SJCRH30 (cell line): ENCODE results near the gene HMG20B. TPM values are rescaled to one million over a fixed set of nuclear protein-coding genes. Genes with fewer than 3 reads are reported as not detected.
A peak's percentile ranks its signal among the peaks of the same experiment; 100 is the strongest.

Source experiments
- DNase-seq, 2 experiments: peaks; one replicate each; pipeline ENCODE4 v3.0.0-alpha.2; 2015 to 2020
- H3K27ac ChIP-seq: fragments of 250-450 bp; sonication (Bioruptor Pico); 2 replicates; pipeline ENCODE4 v1.5.1; 2020; ENCODE audit warnings: mild to moderate bottlenecking, moderate library complexity
- H3K27me3 ChIP-seq: fragments of 250-450 bp; sonication (Bioruptor Pico); 2 replicates; pipeline ENCODE4 v1.5.1; 2020; ENCODE audit warnings: mild to moderate bottlenecking, moderate library complexity
- H3K36me3 ChIP-seq: fragments of 250-450 bp; sonication (Bioruptor Pico); 2 replicates; pipeline ENCODE4 v1.5.1; 2020; ENCODE audit warnings: mild to moderate bottlenecking, moderate library complexity
- H3K4me1 ChIP-seq: fragments of 250-450 bp; sonication (Bioruptor Pico); 2 replicates; pipeline ENCODE4 v1.5.1; 2020; ENCODE audit warnings: mild to moderate bottlenecking, moderate library complexity
- H3K4me3 ChIP-seq: fragments of 250-450 bp; sonication (Bioruptor Pico); 2 replicates; pipeline ENCODE4 v1.5.1; 2020; ENCODE audit warnings: mild to moderate bottlenecking, moderate library complexity
- H3K9me3 ChIP-seq: fragments of 250-450 bp; sonication (Bioruptor Pico); replicated peaks from 2 replicates; pipeline ENCODE4 v1.5.1; 2020; ENCODE audit warnings: mild to moderate bottlenecking, moderate library complexity
- total RNA-seq: library from RNA; depleted of rRNA; stranded (reverse); fragments of >200 nt; shearing (Covaris generic); gene quantifications from 2 replicates; pipeline ENCODE4 v1.2.3, GENCODE V29; 2014

Gene HMG20B
- total RNA-seq, 1 experiment from 2014 or later, result 48.0 TPM

DNA sequence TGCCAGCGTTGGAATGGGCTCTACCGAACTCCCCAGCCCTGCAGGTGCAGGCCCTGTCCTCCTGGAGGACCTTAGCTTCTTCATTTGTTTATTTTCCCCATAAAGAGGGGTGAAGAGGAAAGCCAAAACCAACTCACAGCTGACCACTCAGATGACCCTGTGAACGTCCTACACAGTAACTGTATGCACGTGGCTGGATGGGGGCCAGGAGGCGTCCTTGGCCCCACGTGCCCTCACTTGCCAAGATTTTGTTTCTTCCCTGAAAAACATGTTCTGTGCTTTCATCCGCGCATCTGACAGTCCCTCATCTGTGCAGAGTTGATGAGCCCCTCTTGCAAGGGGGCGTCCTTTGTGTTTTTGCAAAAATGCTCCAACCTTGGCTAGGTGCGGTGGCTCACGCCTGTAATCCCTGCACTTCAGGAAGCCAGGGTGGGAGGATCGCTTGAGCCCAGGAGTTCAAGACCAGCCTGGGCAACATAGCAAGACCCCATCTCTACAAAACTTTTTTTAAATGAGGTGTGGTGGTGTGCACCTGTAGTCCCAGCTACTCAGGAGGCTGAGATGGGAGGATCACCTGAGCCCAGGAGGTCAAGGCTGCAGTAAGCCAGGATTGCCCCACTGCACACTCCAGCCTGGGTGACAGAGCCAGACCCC is 39.1 kb upstream of the HMG20B start:
- Histone ChIP-seq H3K4me3 (no peak overlapping the region), H3K9me3 (no peaks in the 10 kb centered on the region), H3K4me1 (no peaks in the 10 kb centered on the region; the same call in 1 of the 2 replicates), H3K27me3 (no peaks in the 10 kb centered on the region), H3K27ac (no peak overlapping the region), H3K36me3 (peaks cover 21% of the 10 kb centered on the region; the same call in 1 of the 2 replicates)
- no peak for DNase-seq

DNA sequence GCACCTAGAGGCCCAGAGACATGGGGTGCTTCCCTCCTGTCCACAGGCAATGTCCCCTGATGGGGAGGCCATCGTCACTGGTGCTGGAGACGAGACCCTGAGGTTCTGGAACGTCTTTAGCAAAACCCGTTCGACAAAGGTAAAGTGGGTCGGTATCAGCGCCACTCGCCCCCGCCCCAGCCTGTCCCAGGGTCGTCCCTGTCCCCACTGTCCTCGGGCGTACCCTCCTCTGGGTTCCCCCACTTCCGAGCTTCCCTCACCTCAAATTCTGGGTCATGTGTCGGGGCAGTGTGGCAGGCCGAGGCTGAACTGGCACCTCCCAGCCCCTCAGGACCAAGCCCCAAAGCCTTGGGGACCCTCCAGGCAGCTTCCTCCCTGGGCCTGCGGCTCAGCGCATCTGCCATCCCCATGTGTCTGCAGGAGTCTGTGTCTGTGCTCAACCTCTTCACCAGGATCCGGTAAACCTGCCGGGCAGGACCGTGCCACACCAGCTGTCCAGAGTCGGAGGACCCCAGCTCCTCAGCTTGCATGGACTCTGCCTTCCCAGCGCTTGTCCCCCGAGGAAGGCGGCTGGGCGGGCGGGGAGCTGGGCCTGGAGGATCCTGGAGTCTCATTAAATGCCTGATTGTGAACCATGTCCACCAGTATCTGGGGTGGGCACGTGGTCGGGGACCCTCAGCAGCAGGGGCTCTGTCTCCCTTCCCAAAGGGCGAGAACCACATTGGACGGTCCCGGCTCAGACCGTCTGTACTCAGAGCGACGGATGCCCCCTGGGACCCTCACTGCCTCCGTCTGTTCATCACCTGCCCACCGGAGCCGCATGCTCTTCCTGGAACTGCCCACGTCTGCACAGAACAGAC is 38.1 kb upstream of the HMG20B start:
- H3K36me3 ChIP-seq, result peaks cover 21% of the 10 kb centered on the region; the same call in 1 of the 2 replicates

DNA sequence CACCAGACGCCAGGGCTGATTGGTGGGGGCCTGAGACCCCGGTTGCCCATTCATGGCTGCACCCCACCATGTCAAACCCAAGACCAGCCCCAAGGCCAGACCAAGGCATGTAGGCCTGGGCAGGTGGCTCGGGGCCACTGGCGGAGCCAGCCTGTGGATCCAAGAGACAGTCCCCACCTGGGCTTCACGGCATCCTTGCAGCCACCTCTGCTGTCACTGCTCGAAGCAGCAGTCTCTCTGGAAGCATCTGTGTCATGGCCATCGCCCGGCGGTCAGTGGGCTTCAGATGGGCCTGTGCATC is 37.6 kb upstream of the HMG20B start:
- no peaks in the 10 kb centered on the region for H3K27me3 ChIP-seq
- H3K4me3 ChIP-seq, result no peak overlapping the region
- H3K4me1 ChIP-seq, result no peaks in the 10 kb centered on the region; the same call in 1 of the 2 replicates
- no peak for DNase-seq
- peaks cover 21% of the 10 kb centered on the region; the same call in 1 of the 2 replicates for H3K36me3 ChIP-seq
- H3K27ac ChIP-seq, result no peak overlapping the region
- H3K9me3 ChIP-seq, result no peaks in the 10 kb centered on the region

More for the DNA sequence above, 38.1 kb upstream of the HMG20B start:
- Histone ChIP-seq H3K27me3 (no peaks in the 10 kb centered on the region), H3K9me3 (no peaks in the 10 kb centered on the region), H3K4me1 (no peaks in the 10 kb centered on the region; the same call in 1 of the 2 replicates), H3K27ac (no peak overlapping the region), H3K4me3 (no peak overlapping the region)
- DNase-seq, result no peak

GRCh38 chr19:3535563-3535965 is 37.2 kb upstream of the HMG20B start:
- no peaks in the 10 kb centered on the region for H3K27me3 ChIP-seq
- no peak overlapping the region for H3K27ac ChIP-seq
- H3K4me1 ChIP-seq, result no peaks in the 10 kb centered on the region; the same call in 1 of the 2 replicates
- DNase-seq, result no peak
- peaks cover 21% of the 10 kb centered on the region; the same call in 1 of the 2 replicates for H3K36me3 ChIP-seq
- H3K9me3 ChIP-seq, result no peaks in the 10 kb centered on the region
- H3K4me3 ChIP-seq, result no peak overlapping the region

DNA sequence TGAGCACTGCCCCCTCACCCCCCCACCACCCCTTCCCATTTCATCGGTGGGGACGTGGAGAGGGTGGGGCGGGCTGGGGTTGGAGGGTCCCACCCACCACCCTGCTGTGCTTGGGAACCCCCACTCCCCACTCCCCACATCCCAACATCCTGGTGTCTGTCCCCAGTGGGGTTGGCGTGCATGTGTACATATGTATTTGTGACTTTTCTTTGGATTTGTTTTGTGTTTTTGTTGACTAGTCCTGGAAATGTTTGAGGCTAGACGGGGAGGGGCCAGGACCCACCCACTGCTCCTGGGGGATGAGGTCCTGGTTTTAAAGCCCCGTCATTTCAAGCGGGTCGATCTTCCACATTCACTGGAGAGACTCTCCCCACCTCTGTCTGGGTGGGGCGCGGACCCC is 36.8 kb upstream of the HMG20B start:
- peaks cover 21% of the 10 kb centered on the region; the same call in 1 of the 2 replicates for H3K36me3 ChIP-seq
- no peaks in the 10 kb centered on the region; the same call in 1 of the 2 replicates for H3K4me1 ChIP-seq
- no peaks in the 10 kb centered on the region for H3K27me3 ChIP-seq
- no peak overlapping the region for H3K27ac ChIP-seq
- no peak for DNase-seq
- H3K9me3 ChIP-seq, result no peaks in the 10 kb centered on the region
- no peak overlapping the region for H3K4me3 ChIP-seq

- DNase-seq, result no peak
- Histone ChIP-seq H3K27me3 (no peaks in the 10 kb centered on the region), H3K9me3 (no peaks in the 10 kb centered on the region), H3K27ac (no peak overlapping the region), H3K36me3 (peaks cover 19% of the 10 kb centered on the region; the same call in 1 of the 2 replicates), H3K4me3 (no peak overlapping the region), H3K4me1 (no peaks in the 10 kb centered on the region; the same call in 1 of the 2 replicates)
Measured at GRCh38 chr19:3536429-3537100, 36.2 kb upstream of the HMG20B start.

- Histone ChIP-seq H3K27me3 (no peaks in the 10 kb centered on the region), H3K9me3 (no peaks in the 10 kb centered on the region), H3K27ac (no peak overlapping the region), H3K4me3 (no peak overlapping the region), H3K36me3 (peaks cover 17% of the 10 kb centered on the region; the same call in 1 of the 2 replicates), H3K4me1 (no peaks in the 10 kb centered on the region; the same call in 1 of the 2 replicates)
- no peak for DNase-seq
Measured at GRCh38 chr19:3537101-3537437, 35.7 kb upstream of the HMG20B start.

GRCh38 chr19:3537438-3538240 is 35.1 kb upstream of the HMG20B start:
- no peak overlapping the region for H3K27ac ChIP-seq
- H3K4me3 ChIP-seq, result no peak overlapping the region
- peaks cover 16% of the 10 kb centered on the region; the same call in 1 of the 2 replicates for H3K36me3 ChIP-seq
- H3K27me3 ChIP-seq, result no peaks in the 10 kb centered on the region
- no peaks in the 10 kb centered on the region for H3K9me3 ChIP-seq
- DNase-seq, result no peak
- H3K4me1 ChIP-seq, result no peaks in the 10 kb centered on the region; the same call in 1 of the 2 replicates

- H3K4me3 ChIP-seq, result no peak overlapping the region
Measured at GRCh38 chr19:3538258-3538929, 34.4 kb upstream of the HMG20B start.

DNA sequence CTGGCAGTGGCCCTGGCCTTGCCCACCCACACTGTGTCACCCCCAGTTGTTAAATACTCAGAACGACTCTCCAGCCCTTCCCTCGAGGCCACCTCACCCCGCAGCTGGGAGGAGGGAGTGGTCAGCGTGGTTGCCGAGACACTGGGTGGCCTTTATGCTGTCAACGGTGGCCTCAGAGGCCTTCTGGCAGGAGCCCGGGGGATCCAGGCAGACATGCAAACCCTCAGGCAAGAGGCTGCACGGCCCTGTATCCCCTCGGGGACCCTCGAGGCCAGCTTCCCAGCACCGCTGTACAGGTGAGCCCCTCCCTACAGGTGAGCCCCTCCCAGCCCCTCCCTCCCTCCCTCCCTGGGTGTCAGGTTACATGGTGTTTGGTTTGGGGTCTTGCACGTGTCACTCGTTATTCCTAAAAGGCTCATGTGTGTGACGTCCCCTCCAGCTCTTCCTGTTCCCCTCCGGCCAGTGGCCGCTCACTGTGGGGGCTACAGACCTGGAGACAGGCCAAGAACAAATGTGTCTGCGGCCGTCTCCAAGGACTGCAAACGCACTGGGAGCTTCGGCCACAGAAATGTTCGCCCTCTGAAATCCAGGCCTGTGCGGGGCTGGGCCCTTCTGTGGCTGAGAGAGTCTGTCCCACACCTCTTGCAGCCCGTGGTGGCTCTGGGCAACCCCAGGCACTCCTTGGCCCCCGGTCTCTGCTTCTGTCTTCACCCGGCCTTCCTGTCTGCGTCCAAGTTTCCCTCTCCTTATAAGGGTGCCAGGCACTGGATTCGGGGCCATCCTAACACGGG is 33.6 kb upstream of the HMG20B start, which contains the start of gene TEKTIP1:
TEKTIP1 (plus strand) TSS at position 210 of the 791 bp plus-strand sequence; CDS start at position 214, 4 bp downstream.
- H3K36me3 ChIP-seq, result peaks cover 8% of the 10 kb centered on the region; the same call in 1 of the 2 replicates
- no peaks in the 10 kb centered on the region for H3K9me3 ChIP-seq
- H3K4me3 ChIP-seq, result no peak within 1 kb of the TSS
- no peak within 1 kb of the TSS for H3K27ac ChIP-seq
- no peaks in the 10 kb centered on the region; the same call in 1 of the 2 replicates for H3K4me1 ChIP-seq
- peak; percentile 56 to 63 for DNase-seq
- H3K27me3 ChIP-seq, result no peaks in the 10 kb centered on the region

More at GRCh38 chr19:3538258-3538929, 34.4 kb upstream of the HMG20B start:
- Histone ChIP-seq H3K36me3 (peaks cover 10% of the 10 kb centered on the region; the same call in 1 of the 2 replicates), H3K4me1 (no peaks in the 10 kb centered on the region; the same call in 1 of the 2 replicates), H3K27ac (no peak overlapping the region), H3K9me3 (no peaks in the 10 kb centered on the region), H3K27me3 (no peaks in the 10 kb centered on the region)
- DNase-seq, result no peak

DNA sequence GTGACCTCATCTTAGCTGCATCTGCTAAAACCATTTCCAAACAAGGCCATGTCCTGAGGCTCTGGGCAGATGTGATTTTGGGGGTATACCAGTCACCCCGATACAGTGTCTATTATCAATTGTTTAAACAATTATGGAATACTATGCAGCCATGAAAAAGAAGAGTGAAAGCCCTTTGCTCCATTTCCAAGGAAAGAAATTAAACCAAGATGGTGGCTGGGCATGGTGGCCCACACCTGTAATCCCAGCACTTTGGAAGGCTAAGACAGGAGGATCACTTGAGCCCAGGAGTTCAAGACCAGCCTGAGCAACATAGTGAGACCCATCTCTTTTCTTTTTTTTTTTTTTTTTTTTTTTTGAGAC is 33.0 kb upstream of the HMG20B start:
- no peaks in the 10 kb centered on the region for H3K9me3 ChIP-seq
- no peak overlapping the region for H3K4me3 ChIP-seq
- no peaks in the 10 kb centered on the region for H3K27me3 ChIP-seq
- DNase-seq, result no peak
- peaks cover 6% of the 10 kb centered on the region; the same call in 1 of the 2 replicates for H3K36me3 ChIP-seq
- no peaks in the 10 kb centered on the region; the same call in 1 of the 2 replicates for H3K4me1 ChIP-seq
- no peak overlapping the region for H3K27ac ChIP-seq

DNA sequence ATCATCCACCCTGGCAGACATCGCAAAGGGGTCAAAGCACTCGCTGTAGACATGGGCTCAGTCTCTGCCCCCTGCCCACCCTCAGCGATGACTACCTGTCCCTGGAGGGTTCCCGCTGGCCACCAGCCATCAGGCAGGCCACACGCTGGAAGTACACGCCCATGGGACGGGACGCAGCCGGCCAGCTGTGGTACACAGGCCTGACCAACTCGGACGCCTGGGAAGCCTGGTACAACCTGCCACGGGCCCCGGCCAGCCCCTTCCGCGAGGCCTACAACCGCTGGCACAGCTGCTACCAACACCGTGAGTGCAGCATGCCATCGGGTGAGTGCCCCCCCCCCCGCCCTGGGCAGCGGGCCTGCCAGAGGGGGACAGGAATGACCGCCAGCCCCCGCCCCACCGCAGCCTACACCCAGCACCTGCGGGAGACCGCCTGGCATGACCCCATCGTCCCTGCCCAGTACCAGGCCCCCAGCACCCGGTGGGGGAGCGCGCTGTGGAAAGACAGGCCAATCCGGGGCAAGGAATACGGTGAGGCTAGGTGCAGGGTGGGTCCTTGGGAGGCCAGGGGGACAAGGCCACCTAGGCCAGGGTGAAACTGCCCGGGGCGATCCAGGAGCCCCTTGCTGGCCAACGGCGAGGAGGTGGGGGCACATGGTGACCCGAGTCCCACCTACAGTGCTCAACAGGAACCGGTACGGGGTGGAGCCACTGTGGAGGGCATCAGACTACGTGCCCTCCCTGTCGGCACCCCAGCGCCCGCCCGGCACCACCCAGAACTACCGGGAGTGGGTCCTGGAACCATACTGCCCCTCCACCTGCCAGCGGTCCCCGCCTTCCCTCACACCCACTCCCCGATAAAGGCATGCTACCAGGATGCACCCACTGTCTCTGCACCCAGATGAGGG is 29.3 kb upstream of the HMG20B start:
- no peaks in the 10 kb centered on the region for H3K9me3 ChIP-seq
- H3K4me3 ChIP-seq, result no peak overlapping the region
- H3K36me3 ChIP-seq, result peaks cover 7% of the 10 kb centered on the region; the same call in 1 of the 2 replicates
- no peaks in the 10 kb centered on the region; the same call in 1 of the 2 replicates for H3K4me1 ChIP-seq
- no peak overlapping the region for H3K27ac ChIP-seq
- no peak for DNase-seq
- H3K27me3 ChIP-seq, result no peaks in the 10 kb centered on the region
